KOPT-K1 (cell line): Measurements from ENCODE around the gene RREB1.

Experiments
- H3K27ac ChIP-seq: fragments of 200-600 bp; sonication (generic); 2 replicates; pipeline ENCODE4 v1.5.1; 2016; ENCODE audit warnings: antibody characterized with exemption, mild to moderate bottlenecking, low read depth, low read length; ENCODE audit not compliant: poor library complexity, severe bottlenecking
- H3K36me3 ChIP-seq: fragments of 200-600 bp; sonication (generic); 2 replicates; pipeline ENCODE4 v1.5.1; 2017; ENCODE audit warnings: antibody characterized with exemption, mild to moderate bottlenecking, low read length, moderate library complexity; ENCODE audit not compliant: insufficient read depth
- H3K9me3 ChIP-seq: fragments of 200-600 bp; sonication (generic); 2 replicates; pipeline ENCODE4 v1.5.1; 2017; ENCODE audit warnings: antibody characterized with exemption, low read length, mild to moderate bottlenecking; ENCODE audit not compliant: insufficient read depth, poor library complexity, severe bottlenecking

The RREB1 gene

DNA sequence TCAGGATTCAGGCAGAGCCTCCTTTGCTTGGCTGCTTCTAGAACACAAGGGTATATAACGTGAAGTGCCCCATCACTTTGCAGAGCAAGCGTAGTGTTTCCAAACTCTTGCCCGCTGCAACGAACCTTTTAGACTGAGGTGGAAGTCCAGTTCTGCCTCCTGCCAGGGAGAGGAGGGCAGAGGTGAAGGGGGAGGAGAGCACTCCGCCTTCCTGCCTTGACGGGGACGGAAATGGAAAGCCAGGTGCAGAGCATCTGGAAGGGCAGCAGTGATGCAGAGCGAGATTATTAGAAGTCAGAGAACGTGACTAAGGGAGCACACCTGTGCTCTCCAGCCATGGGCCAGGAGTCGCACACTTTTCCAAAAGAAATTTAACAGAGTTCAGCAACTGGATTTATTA is 63.4 kb downstream of the RREB1 start:
- Histone ChIP-seq H3K27ac (no peak overlapping the region), H3K36me3 (no peaks in the 10 kb centered on the region), H3K9me3 (no peaks in the 10 kb centered on the region)

DNA sequence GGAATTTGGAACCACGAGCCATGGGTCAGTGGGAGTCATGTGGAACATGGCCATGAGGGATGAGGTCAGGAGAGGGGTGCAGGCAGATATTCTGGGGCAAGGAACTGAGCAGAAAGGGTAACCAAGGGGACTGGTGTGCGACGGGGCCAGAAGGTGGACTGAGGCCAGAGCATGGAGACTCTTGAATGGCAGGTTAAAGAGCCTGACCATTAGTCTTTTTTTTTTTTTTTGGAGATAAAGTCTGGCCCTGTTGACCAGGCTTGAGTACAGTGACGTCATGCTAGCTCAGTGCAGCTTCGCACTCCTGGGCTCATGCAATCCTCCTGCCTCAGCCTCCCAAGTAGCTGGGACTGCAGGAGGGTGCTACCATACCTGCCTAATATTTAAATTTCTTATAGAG is 64.0 kb downstream of the RREB1 start:
- no peaks in the 10 kb centered on the region for H3K36me3 ChIP-seq
- H3K27ac ChIP-seq, result no peak overlapping the region
- H3K9me3 ChIP-seq, result no peaks in the 10 kb centered on the region

DNA sequence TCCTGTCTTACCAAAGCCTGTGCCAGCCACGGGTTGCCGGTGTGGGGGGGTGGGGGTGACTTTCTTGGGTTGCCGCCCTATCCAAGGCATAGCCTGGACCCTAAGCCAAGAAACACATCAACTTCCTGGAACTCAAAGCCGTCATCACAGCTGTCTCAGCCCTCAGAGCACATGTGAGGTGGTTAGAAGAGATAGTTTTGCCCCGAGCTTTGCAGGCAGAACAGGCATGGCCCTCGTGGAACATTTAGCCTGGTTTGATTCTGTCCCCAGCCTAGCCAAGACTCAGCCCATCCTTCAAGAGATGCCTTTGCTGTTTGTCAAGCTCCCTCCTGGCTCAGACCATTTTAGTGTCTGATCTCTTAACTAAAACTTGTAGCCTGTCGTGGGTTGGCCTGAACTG is 64.9 kb downstream of the RREB1 start:
- H3K36me3 ChIP-seq, result peaks cover 6% of the 10 kb centered on the region; the same call in 1 of the 2 replicates
- no peak overlapping the region for H3K27ac ChIP-seq

DNA sequence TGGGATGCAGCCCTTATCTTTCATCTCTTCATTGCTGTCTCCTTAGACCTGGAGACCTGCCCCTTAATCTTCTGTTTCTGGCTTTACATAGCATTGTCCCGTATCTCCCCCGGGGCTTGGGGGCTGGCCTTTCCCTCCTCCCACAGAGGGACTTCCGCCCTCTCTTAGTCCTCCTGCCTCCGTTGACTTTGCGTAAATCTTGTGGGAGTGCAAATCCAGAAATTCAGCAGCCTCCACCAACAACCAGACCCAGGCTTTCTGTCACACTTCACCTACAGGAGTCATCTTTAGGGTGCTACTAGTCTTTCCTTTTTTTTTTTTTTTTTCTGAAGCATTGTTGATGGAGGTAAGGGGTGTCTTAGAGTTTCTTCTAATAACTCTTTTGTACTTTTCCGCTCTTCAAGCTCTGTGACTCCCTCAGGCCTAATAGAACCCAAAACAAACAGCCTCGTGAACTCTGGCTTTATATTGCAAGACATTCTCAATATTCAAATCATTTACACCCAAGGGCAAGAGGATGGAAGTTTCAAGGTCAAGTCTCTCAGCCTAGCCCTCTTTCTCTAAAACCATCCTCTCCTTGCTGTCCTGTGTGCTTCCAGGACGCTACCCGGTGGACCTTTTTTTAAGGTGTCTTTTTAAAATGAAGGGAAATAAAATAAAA is 66.2 kb downstream of the RREB1 start:
- Histone ChIP-seq H3K36me3 (peaks cover 7% of the 10 kb centered on the region; the same call in 1 of the 2 replicates), H3K9me3 (no peaks in the 10 kb centered on the region), H3K27ac (no peak overlapping the region)

More for the DNA sequence above, 64.9 kb downstream of the RREB1 start:
- no peaks in the 10 kb centered on the region for H3K9me3 ChIP-seq

DNA sequence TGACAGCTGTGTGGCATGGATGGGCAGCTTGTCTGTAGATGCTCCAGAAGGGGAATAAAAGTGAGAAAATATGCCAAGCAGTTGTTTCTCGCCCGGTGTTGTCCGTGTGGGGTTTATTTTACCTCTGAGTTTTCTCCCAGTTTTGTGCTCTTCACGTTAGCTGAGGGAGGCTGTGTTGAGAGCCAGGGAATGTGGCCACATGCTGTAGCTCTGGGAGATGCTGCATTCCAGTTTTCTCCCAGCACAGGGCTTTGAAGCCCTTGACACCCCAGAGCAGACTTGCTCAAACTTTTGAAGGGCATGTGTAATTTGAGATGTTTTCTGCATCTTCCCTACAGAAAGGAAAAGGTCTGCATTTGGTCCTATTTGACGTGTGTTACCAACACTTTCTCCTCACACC is 67.7 kb downstream of the RREB1 start:
- Histone ChIP-seq H3K9me3 (no peaks in the 10 kb centered on the region), H3K27ac (no peak overlapping the region), H3K36me3 (peaks cover 22% of the 10 kb centered on the region)

DNA sequence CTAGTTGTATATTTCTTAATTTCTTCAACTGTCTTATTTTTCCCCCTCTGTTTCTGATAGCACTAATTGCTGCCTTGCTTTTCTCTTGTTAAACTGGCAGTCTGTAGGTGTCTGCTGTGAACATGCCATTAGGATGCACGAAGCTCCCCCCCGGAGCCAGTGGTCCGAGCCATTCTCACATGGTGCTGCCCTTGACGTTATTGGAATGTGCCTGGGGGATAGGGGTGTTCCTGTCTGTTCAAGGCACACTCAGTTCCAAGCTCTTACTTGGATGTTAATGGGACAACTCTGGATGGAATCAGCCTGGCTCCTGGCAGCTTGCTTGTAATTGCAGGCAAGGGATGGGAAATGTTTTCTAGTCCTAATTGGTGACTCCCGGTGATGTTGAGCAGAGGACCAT is 68.4 kb downstream of the RREB1 start:
- Histone ChIP-seq H3K36me3 (peaks cover 29% of the 10 kb centered on the region), H3K9me3 (no peaks in the 10 kb centered on the region), H3K27ac (no peak overlapping the region)

DNA sequence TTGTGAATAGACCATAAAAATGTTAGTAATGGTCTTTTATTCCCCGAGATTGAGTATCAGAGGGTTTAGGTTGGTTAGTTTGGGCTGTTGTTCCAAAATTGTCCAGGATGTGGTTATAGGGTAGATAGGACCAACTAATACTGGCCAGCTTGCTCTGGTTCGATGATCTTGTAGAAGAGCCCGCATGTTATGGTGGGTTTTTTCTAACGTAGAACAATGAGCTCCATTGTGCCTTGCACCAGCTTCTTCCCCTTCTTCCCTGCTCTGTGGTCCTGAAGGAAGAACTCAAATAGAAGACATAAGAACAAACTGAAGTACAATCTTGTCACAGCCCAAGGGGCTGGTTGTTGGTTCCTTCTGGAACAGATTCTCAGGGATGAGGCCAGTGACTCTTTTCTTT is 70.5 kb downstream of the RREB1 start:
- peaks cover 50% of the 10 kb centered on the region for H3K36me3 ChIP-seq
- no peak overlapping the region for H3K27ac ChIP-seq
- H3K9me3 ChIP-seq, result no peaks in the 10 kb centered on the region

DNA sequence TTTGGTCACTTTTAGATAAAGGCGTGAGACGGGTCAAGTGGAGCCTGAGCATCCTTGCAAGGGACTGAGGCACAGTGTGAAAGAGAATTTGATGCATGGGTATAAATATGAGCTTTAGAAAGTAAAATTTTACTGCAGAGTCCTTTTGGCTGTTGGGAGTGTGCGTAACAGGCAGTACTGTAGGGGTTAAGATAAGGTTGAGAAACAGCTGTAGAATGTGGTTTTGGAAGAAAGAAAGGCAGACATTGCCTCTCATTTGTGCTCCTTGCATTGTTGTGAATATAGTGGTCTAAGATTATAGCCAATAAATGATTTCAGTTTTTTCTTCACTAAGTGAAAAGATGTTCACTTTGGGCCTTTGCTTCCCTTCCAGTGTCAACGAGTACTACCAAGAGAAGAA is 73.0 kb downstream of the RREB1 start:
- Histone ChIP-seq H3K27ac (no peak overlapping the region), H3K36me3 (peaks cover 72% of the 10 kb centered on the region), H3K9me3 (no peaks in the 10 kb centered on the region)

DNA sequence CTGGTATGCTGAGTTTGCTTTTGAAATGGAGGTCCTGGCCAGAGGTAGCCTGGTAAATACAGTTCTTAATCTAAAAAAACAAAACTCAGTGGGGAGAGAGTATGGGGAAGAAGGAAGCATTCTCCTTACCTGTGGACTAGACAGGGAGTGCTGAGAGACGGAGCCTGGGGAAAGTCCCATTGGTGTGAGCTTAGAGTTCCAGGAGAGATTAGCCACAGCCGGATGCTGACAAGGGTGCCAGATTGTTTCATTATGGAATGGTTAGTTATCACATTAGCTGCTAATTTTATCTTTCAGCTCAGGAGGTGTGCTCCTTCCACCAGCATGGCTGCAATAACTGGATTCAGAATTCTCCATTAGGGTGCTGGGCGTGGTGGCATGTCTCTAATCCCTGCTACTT is 75.9 kb downstream of the RREB1 start:
- Histone ChIP-seq H3K9me3 (no peaks in the 10 kb centered on the region), H3K36me3 (peaks cover 86% of the 10 kb centered on the region), H3K27ac (no peak overlapping the region)

DNA sequence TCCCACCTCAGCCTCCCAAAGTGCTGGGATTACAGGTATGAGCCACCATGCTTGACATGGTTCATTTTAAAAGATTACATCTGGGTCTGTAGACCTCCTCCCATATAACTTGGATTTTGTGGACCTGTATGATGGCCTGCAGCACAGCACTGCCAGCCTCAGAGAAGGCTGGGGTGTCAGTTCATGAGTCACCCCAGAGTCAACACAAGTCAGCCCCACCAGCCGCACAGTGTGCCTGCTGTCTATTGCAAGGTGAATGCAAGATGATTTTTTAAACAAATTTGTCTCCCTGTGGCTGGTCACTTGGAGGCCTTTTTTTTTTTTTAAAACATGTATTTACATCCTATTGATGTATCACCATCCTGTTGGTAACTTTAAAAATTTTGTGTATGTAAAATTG is 76.7 kb downstream of the RREB1 start:
- H3K36me3 ChIP-seq, result peaks cover 89% of the 10 kb centered on the region
- H3K9me3 ChIP-seq, result no peaks in the 10 kb centered on the region
- H3K27ac ChIP-seq, result no peak overlapping the region

DNA sequence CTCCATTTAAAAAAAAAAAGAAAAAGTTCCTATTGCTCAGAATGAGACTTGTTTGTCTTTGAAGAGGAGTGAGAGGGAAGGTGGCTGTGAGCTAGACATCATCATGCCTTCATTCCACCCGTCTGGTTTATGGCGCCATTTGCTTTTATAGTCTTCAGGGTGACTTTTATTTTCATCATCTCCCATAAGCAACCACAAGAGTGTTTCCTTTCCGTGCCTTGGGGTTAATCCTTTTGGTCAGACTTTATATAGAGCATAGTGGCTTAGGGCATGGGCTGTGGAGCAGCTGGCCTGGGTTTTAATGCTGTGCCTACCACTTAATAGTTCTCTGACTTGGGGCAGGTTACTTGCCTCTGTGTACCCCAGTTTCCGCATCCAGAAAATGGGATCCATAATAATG is 77.8 kb downstream of the RREB1 start:
- H3K36me3 ChIP-seq, result peaks cover 88% of the 10 kb centered on the region
- no peaks in the 10 kb centered on the region for H3K9me3 ChIP-seq
- H3K27ac ChIP-seq, result no peak overlapping the region

DNA sequence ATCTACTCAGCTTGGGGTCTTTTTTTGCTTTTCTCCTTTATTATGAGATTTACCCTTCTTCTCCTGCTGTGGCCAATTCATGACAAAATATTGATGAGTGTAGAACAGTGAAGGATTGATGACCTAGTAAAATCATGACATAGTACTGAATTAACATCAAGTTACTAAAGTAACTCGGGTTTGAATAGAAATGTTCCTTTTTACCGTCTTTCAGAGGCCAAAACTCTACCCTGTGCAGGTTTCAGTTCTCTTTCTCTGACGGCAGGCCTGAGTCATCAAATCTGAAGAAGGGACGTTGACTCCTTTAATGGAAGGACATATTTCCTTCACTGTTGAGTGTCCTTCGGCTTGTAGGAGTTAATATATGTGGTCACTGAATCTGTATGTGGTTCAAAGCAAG is 80.7 kb downstream of the RREB1 start:
- H3K36me3 ChIP-seq, result peaks cover 83% of the 10 kb centered on the region
- H3K9me3 ChIP-seq, result no peaks in the 10 kb centered on the region
- H3K27ac ChIP-seq, result no peak overlapping the region

DNA sequence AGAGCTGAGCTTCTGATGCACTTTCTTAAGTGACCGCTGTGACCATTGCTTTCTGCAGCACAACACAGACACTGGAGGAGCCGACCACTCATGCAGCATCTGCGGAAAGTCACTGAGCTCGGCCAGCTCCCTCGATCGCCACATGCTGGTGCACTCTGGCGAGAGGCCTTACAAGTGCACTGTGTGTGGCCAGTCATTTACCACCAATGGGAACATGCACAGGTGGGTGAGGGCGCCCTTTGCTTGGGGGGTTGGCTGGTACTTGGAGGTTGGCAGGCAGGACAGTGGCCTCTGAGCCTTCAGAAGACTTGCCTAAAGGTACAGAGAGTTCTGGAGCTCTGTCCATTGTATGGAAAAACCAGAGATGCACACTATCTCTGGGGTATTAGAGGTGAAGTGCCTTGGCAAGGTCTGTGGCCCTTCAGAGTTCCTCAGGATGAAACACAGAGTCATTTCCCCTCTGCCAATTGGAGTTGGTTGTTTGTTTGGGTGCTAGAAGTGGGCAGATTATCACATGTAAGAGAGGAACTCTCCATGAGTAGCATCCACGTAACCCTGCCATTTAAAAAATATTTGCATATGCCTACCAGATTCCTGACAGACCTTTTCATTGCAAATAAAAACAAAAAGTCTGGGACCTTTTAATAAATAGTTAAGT is 81.5 kb downstream of the RREB1 start:
- no peak overlapping the region for H3K27ac ChIP-seq
- no peaks in the 10 kb centered on the region for H3K9me3 ChIP-seq
- peaks cover 80% of the 10 kb centered on the region for H3K36me3 ChIP-seq

DNA sequence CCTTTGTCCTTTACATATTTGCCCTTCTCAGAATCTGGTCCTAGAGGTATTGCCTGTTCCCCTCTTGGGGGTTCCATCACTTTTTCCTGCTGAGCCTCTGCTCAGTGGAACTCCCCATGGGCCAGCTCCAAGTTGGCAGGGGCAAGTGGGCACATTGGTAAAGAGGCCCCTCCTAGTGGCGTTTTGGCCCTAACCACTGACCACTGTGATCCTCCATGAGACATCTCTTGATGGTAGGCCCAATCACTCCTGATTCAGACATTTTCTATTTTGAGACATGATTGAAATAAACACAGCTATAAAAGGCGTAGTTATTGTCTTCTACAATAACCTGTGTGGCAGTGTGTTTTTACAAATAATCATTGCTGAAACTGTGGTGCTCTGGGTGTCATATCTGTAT is 83.0 kb downstream of the RREB1 start:
- Histone ChIP-seq H3K27ac (no peak overlapping the region), H3K9me3 (no peaks in the 10 kb centered on the region), H3K36me3 (peaks cover 64% of the 10 kb centered on the region)

DNA sequence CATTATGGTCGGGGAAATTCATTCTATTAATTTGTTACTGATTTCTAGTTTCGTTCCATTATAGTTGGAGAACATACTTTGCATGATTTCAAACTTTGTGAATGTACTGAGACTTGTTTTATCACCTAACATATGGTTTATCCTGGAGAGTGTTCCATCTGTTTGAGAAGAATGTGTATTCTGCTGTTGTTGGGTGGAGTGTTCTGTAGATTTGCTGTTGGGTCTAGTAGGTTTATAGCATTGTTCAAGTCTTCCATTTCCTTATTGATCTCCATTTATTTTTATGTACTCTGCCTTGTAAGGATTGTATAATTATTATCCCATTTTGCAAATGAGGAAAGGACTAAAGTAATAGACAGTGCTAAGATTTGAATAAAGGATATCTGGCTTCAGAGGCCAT is 85.4 kb downstream of the RREB1 start:
- Histone ChIP-seq H3K27ac (no peak overlapping the region), H3K36me3 (peaks cover 59% of the 10 kb centered on the region), H3K9me3 (no peaks in the 10 kb centered on the region)

DNA sequence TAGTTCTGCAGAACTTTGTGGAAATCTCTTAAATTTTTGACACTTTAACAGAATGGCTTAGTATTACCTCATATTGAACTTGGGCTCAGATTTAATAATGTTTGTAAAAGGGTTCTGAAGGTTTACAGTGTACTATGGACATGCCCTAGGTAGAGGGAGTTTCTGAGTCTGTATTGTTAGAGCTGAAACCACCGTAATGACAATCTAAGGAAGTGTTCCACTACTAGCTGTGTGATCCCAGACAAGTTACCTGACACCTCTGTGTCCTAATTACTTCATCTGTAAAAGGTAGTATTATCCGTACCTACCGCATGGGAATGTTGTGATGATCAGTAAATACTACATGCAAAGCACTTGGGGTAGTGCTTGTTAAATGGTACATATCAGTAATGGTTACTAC is 86.9 kb downstream of the RREB1 start:
- Histone ChIP-seq H3K27ac (no peak overlapping the region), H3K9me3 (no peaks in the 10 kb centered on the region), H3K36me3 (peaks cover 44% of the 10 kb centered on the region)
